Neural progenitor cell (in vitro differentiated cells): ENCODE measurements around the gene ZFYVE9. TPM values are rescaled to one million over a fixed set of nuclear protein-coding genes. Genes with fewer than 3 reads are reported as not detected.
"Not testable (repeated sequence)": the region's sequence is repeated elsewhere in the genome, so short reads cannot be mapped to it uniquely, and the experiment has no call there.

Source experiments
- DNase-seq: peaks from one replicate; pipeline ENCODE4 v3.0.0-alpha.2; 2016; ENCODE audit warnings: low spot score
- H2AFZ ChIP-seq: fragments of 200-600 bp; sonication (generic); replicated peaks from 2 replicates; pipeline ENCODE4 v1.6.1; 2016; ENCODE audit warnings: antibody characterized with exemption
- H3F3A ChIP-seq: fragments of 200-600 bp; sonication (generic); 2 replicates; pipeline ENCODE4 v1.6.1; 2016; ENCODE audit warnings: antibody characterized with exemption, low read depth
- H3K27ac ChIP-seq: fragments of 200-600 bp; sonication (generic); 2 replicates; pipeline ENCODE4 v1.5.1; 2016; ENCODE audit warnings: mild to moderate bottlenecking
- H3K27me3 ChIP-seq: fragments of 200-600 bp; sonication (generic); 2 replicates; pipeline ENCODE4 v1.6.1; 2016; ENCODE audit warnings: mild to moderate bottlenecking, moderate library complexity
- H3K36me3 ChIP-seq: fragments of 200-600 bp; sonication (generic); 2 replicates; pipeline ENCODE4 v1.5.1; 2016
- H3K4me1 ChIP-seq: fragments of 200-600 bp; sonication (generic); 2 replicates; pipeline ENCODE4 v1.6.1; 2016; ENCODE audit warnings: mixed run types
- H3K4me2 ChIP-seq: fragments of 200-600 bp; sonication (generic); 2 replicates; pipeline ENCODE4 v1.6.1; 2016
- H3K4me3 ChIP-seq: fragments of 200-600 bp; sonication (generic); 2 replicates; pipeline ENCODE4 v1.5.1; 2016
- H3K79me2 ChIP-seq: fragments of 200-600 bp; sonication (generic); 2 replicates; pipeline ENCODE4 v1.6.1; 2016; ENCODE audit warnings: low read depth
- H3K9ac ChIP-seq: fragments of 200-600 bp; sonication (generic); 2 replicates; pipeline ENCODE4 v1.6.1; 2016
- H3K9me3 ChIP-seq: fragments of 200-600 bp; sonication (generic); 2 replicates; pipeline ENCODE4 v1.5.1; 2016; ENCODE audit warnings: low read depth
- H4K20me1 ChIP-seq: fragments of 200-600 bp; sonication (generic); 2 replicates; pipeline ENCODE4 v1.6.1; 2016; ENCODE audit warnings: low read depth
- H3K27ac Mint-ChIP-seq: 3 replicates; pipeline ENCODE4 v1.8.0; 2021; ENCODE audit warnings: mixed read lengths
- H3K27me3 Mint-ChIP-seq: 2 replicates; pipeline ENCODE4 v1.8.0; 2022; ENCODE audit warnings: low read depth, mild to moderate bottlenecking, inconsistent platforms, moderate library complexity, mixed read lengths; ENCODE audit not compliant: insufficient read depth
- H3K36me3 Mint-ChIP-seq: 3 replicates; pipeline ENCODE4 v1.8.0; 2021; ENCODE audit warnings: mixed read lengths
- H3K4me1 Mint-ChIP-seq: 3 replicates; pipeline ENCODE4 v1.8.0; 2021; ENCODE audit warnings: mixed read lengths
- H3K4me3 Mint-ChIP-seq: 3 replicates; pipeline ENCODE4 v1.8.0; 2021; ENCODE audit warnings: mild to moderate bottlenecking, moderate library complexity, mixed read lengths
- H3K9me3 Mint-ChIP-seq: 3 replicates; pipeline ENCODE4 v1.8.0; 2020; ENCODE audit warnings: mixed read lengths
- EZH2 ChIP-seq: fragments of 200-600 bp; sonication (generic); IDR thresholded peaks from 2 replicates; pipeline ENCODE4 v1.6.1; 2017; ENCODE audit warnings: antibody characterized with exemption, mild to moderate bottlenecking, moderate library complexity
- EZH2phosphoT487 ChIP-seq: fragments of 200-600 bp; sonication (generic); IDR thresholded peaks from 2 replicates; pipeline ENCODE4 v1.6.1; 2017; ENCODE audit warnings: antibody characterized with exemption
- total RNA-seq: library from RNA; depleted of rRNA; stranded (reverse); fragments of >200 nt; gene quantifications from 2 replicates; pipeline ENCODE4 v1.2.3, GENCODE V29; 2015; ENCODE audit warnings: low replicate concordance
- TF ChIP-seq, protein P1 (sequence below): fragments of 200-600 bp; sonication (generic); IDR thresholded peaks from 2 replicates; pipeline ENCODE4 v1.5.1; 2017; ENCODE audit warnings: antibody characterized with exemption, mild to moderate bottlenecking

Gene ZFYVE9, protein sequence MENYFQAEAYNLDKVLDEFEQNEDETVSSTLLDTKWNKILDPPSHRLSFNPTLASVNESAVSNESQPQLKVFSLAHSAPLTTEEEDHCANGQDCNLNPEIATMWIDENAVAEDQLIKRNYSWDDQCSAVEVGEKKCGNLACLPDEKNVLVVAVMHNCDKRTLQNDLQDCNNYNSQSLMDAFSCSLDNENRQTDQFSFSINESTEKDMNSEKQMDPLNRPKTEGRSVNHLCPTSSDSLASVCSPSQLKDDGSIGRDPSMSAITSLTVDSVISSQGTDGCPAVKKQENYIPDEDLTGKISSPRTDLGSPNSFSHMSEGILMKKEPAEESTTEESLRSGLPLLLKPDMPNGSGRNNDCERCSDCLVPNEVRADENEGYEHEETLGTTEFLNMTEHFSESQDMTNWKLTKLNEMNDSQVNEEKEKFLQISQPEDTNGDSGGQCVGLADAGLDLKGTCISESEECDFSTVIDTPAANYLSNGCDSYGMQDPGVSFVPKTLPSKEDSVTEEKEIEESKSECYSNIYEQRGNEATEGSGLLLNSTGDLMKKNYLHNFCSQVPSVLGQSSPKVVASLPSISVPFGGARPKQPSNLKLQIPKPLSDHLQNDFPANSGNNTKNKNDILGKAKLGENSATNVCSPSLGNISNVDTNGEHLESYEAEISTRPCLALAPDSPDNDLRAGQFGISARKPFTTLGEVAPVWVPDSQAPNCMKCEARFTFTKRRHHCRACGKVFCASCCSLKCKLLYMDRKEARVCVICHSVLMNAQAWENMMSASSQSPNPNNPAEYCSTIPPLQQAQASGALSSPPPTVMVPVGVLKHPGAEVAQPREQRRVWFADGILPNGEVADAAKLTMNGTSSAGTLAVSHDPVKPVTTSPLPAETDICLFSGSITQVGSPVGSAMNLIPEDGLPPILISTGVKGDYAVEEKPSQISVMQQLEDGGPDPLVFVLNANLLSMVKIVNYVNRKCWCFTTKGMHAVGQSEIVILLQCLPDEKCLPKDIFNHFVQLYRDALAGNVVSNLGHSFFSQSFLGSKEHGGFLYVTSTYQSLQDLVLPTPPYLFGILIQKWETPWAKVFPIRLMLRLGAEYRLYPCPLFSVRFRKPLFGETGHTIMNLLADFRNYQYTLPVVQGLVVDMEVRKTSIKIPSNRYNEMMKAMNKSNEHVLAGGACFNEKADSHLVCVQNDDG (N-terminal part only)
- 32.9 and 42.7 TPM in 2 replicates for total RNA-seq

DNA sequence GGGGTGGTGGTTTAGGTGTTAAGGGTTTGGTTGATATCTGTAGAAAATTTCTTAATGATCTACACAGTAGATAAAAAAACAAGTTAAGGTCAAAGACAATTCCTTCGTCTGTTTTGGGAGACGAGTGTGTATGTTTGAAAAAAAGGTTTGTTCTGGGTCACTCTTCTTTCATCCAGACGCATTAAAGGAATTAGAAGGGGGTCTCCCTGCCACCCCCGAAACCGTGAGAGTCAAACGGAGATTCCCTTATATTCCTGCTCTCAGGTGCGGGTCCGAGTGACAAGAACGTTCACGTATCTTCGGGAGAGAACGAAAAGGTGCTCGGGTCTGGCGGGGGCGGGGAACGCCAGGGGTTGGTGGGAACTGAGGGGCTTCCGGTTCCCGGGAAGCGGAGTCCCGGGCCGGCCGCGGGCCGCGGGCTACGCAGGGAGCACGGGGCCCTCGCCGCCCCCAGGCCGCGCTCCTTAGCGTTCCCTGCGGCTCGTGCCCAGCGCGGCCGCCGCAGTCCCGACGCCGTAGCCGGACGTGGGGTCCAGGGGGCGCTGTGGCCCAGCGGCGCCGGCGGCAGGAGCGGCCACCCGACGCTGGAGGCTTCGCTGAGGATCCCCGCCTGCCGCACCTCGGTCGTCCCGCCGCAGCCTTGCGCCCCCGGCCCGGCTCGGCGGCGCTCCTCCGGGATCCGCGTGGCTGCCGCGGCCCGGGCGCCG is at the start of gene ZFYVE9:
Gene ZFYVE9, plus strand, starts transcription at position 577 of the 707 bp plus-strand sequence. CDS start 91,118 bp downstream, outside the sequence.
- Histone ChIP-seq H3K36me3 (no peaks in the 10 kb centered on the region), H3K4me2 (peak within 1 kb of the TSS; percentile 96), H3K9ac (peak within 1 kb of the TSS; percentile 83), H3F3A (peaks cover 23% of the 10 kb centered on the region), H3K79me2 (peaks cover 45% of the 10 kb centered on the region), H3K4me3 (peak within 1 kb of the TSS; percentile 100), H4K20me1 (peaks cover 8% of the 10 kb centered on the region), H3K9me3 (no peaks in the 10 kb centered on the region), H2AFZ (peak within 1 kb of the TSS; percentile 99), H3K4me1 (peaks cover 9% of the 10 kb centered on the region), H3K27ac (peak within 1 kb of the TSS; percentile 93), H3K27me3 (peaks cover 24% of the 10 kb centered on the region)
- DNase-seq = peak; percentile 95
- peak within 1 kb of the TSS; percentile 96 for H3K4me3 Mint-ChIP-seq
- H3K9me3 Mint-ChIP-seq = no peaks in the 10 kb centered on the region
- TF ChIP-seq, protein P1, sequence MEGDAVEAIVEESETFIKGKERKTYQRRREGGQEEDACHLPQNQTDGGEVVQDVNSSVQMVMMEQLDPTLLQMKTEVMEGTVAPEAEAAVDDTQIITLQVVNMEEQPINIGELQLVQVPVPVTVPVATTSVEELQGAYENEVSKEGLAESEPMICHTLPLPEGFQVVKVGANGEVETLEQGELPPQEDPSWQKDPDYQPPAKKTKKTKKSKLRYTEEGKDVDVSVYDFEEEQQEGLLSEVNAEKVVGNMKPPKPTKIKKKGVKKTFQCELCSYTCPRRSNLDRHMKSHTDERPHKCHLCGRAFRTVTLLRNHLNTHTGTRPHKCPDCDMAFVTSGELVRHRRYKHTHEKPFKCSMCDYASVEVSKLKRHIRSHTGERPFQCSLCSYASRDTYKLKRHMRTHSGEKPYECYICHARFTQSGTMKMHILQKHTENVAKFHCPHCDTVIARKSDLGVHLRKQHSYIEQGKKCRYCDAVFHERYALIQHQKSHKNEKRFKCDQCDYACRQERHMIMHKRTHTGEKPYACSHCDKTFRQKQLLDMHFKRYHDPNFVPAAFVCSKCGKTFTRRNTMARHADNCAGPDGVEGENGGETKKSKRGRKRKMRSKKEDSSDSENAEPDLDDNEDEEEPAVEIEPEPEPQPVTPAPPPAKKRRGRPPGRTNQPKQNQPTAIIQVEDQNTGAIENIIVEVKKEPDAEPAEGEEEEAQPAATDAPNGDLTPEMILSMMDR = peak; percentile 69
- no peak for TF ChIP-seq EZH2phosphoT487
- H3K27ac Mint-ChIP-seq = peak within 1 kb of the TSS; percentile 79
- H3K27me3 Mint-ChIP-seq = no peaks in the 10 kb centered on the region
- no peaks in the 10 kb centered on the region for H3K36me3 Mint-ChIP-seq
- H3K4me1 Mint-ChIP-seq = peaks cover 15% of the 10 kb centered on the region

DNA sequence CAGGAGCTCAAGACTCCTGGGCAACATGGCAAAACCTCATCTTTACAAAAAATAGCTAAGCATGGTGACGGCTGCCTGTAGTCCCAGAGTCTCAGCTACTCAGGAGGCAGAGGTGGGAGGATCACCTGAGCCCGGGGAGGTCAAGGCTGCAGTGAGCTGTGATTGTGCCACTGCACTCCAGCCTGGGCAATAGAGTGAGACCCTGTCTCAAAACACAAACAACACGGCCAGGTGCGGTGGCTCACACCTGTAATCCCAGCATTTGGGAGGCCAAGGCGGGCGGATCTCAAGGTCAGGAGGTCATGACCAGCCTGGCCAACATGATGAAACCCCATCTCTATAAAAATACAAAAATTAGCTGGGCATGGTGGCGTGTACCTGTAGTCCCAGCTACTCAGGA is 47.6 kb upstream of the ZFYVE9 start:
- H4K20me1 ChIP-seq, H3K4me3 Mint-ChIP-seq, H3K4me3 ChIP-seq, H3K79me2 ChIP-seq, H3K4me2 ChIP-seq, H3K27ac Mint-ChIP-seq, H3K9me3 Mint-ChIP-seq, H3K9ac ChIP-seq, H3K4me1 ChIP-seq, H3K27ac ChIP-seq, H2AFZ ChIP-seq, H3K27me3 ChIP-seq, H3K9me3 ChIP-seq, H3K27me3 Mint-ChIP-seq, DNase-seq, H3F3A ChIP-seq: not testable (repeated sequence)
- Mint-ChIP-seq H3K36me3 (peaks cover 20% of the 10 kb centered on the region), H3K4me1 (peaks cover 18% of the 10 kb centered on the region)
- peaks cover 23% of the 10 kb centered on the region for H3K36me3 ChIP-seq

DNA sequence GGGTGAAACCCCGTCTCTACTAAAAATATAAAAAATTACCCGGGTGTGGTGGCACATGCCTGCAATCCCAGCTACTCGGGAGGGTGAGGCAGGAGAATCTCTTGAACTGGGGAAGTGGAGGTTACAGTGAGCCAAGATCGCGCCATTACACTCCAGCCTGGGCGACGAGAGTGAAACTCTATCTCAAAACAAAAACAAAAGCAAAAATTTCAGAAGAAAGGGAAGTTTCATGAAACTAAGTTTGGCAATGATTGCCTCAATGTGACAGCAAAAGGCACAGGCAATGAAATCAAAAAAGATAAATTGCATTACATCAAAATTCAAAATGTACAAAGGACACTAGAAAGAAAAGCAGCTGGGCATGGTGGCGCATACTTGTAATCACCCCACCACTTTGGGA is 45.7 kb upstream of the ZFYVE9 start:
- H3K27me3 Mint-ChIP-seq = peaks cover 2% of the 10 kb centered on the region
- H3K9me3 Mint-ChIP-seq = peaks cover 7% of the 10 kb centered on the region
- DNase-seq = no peak
- no peak overlapping the region for H3K27ac ChIP-seq
- peaks cover 9% of the 10 kb centered on the region for H3K36me3 Mint-ChIP-seq
- H4K20me1 ChIP-seq = no peaks in the 10 kb centered on the region
- no peaks in the 10 kb centered on the region for H3K79me2 ChIP-seq
- H3K4me3 Mint-ChIP-seq = no peak overlapping the region
- H3K4me1 ChIP-seq = peaks cover 8% of the 10 kb centered on the region
- H3K27me3 ChIP-seq = no peaks in the 10 kb centered on the region
- H3K36me3 ChIP-seq = peaks cover 5% of the 10 kb centered on the region
- no peak overlapping the region for H3K27ac Mint-ChIP-seq
- H3K4me1 Mint-ChIP-seq = peaks cover 20% of the 10 kb centered on the region
- TF ChIP-seq, protein P1 = no peak
- TF ChIP-seq EZH2 (no peak), EZH2phosphoT487 (no peak)
- no peak overlapping the region for H3K4me2 ChIP-seq
- H3K9me3 ChIP-seq = no peaks in the 10 kb centered on the region
- H2AFZ ChIP-seq = no peak overlapping the region
- H3F3A ChIP-seq = peaks cover 3% of the 10 kb centered on the region
- H3K9ac ChIP-seq = no peak overlapping the region
- H3K4me3 ChIP-seq = no peak overlapping the region
